Measurements from ENCODE around the gene CTNND2.

The CTNND2 gene

DNA sequence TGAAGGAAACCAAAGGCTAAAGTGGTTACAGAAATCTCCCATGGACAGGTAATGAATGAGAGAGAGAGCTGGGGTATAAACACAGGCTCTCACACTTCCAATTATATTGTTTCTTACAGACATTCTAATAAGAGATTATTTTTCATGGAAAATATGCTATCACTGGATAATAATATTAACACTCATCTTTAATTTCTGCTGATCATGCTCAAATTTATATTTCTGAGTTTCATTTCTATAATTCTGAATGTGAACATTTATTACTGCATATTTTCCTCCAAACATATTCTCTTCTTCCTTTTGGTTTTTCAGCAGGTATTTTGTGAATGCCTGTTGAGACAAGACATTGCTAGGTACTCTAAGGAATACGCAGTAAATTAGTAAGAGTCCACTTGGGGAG, 733.0 kb downstream of the CTNND2 start:
- no peak for DNase-seq (ENCODE audit: low read depth, low spot score)
- no peak overlapping the region for H3K4me3 ChIP-seq (ENCODE audit: low read depth, low read length)
- in situ Hi-C loops (cut with HindIII; ENCODE audit: low sequenced_read_pairs): no loop called here
- TF ChIP-seq, protein P1, sequence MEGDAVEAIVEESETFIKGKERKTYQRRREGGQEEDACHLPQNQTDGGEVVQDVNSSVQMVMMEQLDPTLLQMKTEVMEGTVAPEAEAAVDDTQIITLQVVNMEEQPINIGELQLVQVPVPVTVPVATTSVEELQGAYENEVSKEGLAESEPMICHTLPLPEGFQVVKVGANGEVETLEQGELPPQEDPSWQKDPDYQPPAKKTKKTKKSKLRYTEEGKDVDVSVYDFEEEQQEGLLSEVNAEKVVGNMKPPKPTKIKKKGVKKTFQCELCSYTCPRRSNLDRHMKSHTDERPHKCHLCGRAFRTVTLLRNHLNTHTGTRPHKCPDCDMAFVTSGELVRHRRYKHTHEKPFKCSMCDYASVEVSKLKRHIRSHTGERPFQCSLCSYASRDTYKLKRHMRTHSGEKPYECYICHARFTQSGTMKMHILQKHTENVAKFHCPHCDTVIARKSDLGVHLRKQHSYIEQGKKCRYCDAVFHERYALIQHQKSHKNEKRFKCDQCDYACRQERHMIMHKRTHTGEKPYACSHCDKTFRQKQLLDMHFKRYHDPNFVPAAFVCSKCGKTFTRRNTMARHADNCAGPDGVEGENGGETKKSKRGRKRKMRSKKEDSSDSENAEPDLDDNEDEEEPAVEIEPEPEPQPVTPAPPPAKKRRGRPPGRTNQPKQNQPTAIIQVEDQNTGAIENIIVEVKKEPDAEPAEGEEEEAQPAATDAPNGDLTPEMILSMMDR (IDR thresholded peaks at IDR 0.05; ENCODE audit: low read depth, low read length): no peak

DNA sequence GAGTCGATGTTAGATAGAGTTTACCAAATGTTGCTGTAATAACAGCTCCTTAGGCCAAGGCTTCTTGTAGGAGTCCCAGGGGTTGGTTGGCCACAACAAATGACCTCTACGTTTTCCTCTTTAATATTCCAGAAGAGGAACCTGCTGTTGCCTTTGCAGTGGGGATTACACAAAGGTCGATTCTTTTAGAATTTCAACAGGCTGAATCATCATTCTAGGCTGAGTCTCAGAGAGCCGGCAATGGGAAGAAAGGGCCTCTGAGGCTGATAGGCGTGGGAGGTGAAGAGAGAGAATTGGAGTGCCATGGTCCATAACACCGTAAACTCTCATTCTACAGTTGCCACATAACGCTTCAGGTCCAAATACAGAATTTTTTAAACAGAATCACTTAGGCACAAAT, 737.3 kb downstream of the CTNND2 start:
- TF ChIP-seq, protein P1 (IDR thresholded peaks at IDR 0.05; ENCODE audit: low read depth, low read length): no peak
- in situ Hi-C loops (cut with HindIII; ENCODE audit: low sequenced_read_pairs): no loop called here
- DNase-seq (ENCODE audit: low read depth, low spot score): peak; percentile 26
- no peak overlapping the region for H3K4me3 ChIP-seq (ENCODE audit: low read depth, low read length)

DNA sequence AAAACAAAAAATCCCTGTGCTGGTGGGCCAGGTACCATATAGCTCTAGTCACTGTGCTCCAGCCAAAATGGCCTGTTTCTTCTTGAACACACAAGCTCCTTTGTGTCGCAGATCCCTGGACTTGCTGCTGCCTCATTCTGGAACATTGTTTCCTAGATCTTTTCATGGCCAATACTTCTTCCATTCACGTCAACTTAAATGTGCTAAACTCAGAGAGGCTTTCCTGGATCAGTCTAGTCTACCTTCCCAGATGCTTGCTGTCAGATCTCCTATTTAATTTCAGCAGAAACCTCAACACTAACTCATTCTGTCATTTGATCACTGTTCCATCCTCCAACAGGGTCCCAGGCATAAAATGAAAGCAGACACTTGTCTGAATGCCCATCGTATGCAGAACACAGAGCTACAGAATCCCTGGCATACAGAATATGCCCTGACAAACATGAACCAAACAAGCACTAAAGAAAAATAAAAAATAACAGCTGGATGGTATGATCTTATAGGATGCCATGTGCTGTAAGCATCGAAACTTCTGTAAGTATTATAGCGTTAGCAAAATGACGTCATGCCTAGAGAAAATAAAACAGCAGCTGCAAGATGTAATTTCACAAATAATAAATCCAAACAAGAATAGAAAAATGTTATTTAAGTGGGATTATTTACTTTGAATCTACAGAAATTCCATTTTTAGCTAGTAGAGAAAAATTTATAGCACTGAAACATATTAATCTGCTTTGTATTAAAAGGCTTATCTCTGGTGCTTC, 739.5 kb downstream of the CTNND2 start:
- TF ChIP-seq, protein P1 (IDR thresholded peaks at IDR 0.05; ENCODE audit: low read depth, low read length): no peak
- DNase-seq (ENCODE audit: low read depth, low spot score): no peak
- H3K4me3 ChIP-seq (ENCODE audit: low read depth, low read length): no peak overlapping the region
- in situ Hi-C loops (cut with HindIII; ENCODE audit: low sequenced_read_pairs): no loop called here

DNA sequence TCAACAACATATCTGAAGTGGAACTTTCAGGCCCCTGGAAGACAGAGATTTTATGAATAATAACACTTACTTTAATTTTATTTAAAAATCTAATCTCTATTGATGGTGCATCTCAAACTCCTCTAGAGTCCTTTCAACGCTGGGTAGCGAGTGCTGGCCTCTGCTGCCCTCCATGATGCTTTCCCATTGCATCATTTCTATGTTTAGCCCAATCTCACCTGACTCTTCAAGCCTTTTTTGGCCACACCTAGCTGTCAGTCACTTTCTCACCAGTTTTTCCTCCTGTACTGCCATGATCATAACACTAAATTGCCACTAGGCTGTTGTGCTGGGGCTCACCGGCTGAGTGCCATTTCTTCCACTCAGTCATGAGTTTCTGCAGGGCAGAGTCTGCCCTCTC, 747.1 kb downstream of the CTNND2 start:
- no peak for DNase-seq (ENCODE audit: low read depth, low spot score)
- H3K4me3 ChIP-seq (ENCODE audit: low read depth, low read length): no peak overlapping the region
- in situ Hi-C loops (cut with HindIII; ENCODE audit: low sequenced_read_pairs): no loop called here
- TF ChIP-seq, protein P1 (IDR thresholded peaks at IDR 0.05; ENCODE audit: low read depth, low read length): no peak

DNA sequence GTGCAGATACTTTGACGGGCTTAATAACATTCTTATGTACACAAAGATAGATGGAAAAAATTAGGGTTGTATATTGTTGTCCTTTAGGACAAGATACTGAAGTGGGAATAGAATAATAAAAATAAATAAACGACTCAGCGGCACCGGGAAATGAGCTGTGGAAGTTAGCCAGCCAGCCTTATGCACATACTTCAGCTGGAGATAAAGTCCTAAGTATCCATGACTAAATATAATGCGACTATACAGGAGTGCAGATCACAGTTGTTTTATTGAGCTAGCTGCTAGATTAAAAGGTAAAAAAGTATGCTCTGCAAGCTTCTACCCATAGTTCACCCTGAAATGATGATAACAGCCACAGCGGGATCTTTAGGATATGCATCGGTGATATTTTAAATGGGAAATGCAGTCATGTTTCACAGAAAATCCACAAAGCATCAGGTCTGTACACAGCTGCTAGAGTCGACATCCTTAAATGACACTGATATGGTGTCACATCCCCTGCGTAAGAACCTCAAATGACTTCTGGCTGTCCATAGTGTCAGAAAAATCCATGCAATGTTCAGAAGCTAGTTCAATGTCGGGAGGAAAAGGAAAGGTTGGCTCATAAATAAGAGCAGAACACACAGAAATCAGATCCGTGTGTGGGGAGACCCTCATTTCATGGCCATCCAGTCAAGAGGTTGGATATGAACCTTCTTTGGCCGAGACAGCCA, 750.4 kb downstream of the CTNND2 start:
- DNase-seq (ENCODE audit: low read depth, low spot score): no peak
- in situ Hi-C loops (cut with HindIII; ENCODE audit: low sequenced_read_pairs): no loop called here
- no peak overlapping the region for H3K4me3 ChIP-seq (ENCODE audit: low read depth, low read length)
- TF ChIP-seq, protein P1 (IDR thresholded peaks at IDR 0.05; ENCODE audit: low read depth, low read length): no peak

DNA sequence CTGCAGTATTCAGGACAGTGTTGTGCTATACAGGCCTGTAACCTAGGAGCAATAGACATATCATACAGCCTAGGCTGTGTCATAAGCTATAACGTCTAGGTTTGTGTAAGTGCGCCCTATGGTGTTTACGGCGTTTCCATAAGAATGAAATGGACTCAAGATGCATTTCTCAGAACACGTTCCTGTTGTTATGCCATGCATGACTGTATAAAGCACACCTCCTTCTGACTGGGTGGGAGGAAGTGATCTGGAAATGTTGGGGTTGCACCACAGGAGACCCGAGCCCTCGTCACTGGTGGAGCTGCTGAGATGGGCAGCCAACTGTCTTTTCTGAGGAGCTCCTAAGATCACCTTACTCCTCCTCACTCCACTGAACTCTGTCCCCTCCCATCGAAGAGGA, 751.9 kb downstream of the CTNND2 start:
- no peak overlapping the region for H3K4me3 ChIP-seq (ENCODE audit: low read depth, low read length)
- TF ChIP-seq, protein P1 (IDR thresholded peaks at IDR 0.05; ENCODE audit: low read depth, low read length): no peak
- in situ Hi-C loops (cut with HindIII; ENCODE audit: low sequenced_read_pairs): no loop called here
- no peak for DNase-seq (ENCODE audit: low read depth, low spot score)
